ENCODE measurements around the gene GPR37L1.

GPR37L1 gene, protein sequence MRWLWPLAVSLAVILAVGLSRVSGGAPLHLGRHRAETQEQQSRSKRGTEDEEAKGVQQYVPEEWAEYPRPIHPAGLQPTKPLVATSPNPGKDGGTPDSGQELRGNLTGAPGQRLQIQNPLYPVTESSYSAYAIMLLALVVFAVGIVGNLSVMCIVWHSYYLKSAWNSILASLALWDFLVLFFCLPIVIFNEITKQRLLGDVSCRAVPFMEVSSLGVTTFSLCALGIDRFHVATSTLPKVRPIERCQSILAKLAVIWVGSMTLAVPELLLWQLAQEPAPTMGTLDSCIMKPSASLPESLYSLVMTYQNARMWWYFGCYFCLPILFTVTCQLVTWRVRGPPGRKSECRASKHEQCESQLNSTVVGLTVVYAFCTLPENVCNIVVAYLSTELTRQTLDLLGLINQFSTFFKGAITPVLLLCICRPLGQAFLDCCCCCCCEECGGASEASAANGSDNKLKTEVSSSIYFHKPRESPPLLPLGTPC

DNA sequence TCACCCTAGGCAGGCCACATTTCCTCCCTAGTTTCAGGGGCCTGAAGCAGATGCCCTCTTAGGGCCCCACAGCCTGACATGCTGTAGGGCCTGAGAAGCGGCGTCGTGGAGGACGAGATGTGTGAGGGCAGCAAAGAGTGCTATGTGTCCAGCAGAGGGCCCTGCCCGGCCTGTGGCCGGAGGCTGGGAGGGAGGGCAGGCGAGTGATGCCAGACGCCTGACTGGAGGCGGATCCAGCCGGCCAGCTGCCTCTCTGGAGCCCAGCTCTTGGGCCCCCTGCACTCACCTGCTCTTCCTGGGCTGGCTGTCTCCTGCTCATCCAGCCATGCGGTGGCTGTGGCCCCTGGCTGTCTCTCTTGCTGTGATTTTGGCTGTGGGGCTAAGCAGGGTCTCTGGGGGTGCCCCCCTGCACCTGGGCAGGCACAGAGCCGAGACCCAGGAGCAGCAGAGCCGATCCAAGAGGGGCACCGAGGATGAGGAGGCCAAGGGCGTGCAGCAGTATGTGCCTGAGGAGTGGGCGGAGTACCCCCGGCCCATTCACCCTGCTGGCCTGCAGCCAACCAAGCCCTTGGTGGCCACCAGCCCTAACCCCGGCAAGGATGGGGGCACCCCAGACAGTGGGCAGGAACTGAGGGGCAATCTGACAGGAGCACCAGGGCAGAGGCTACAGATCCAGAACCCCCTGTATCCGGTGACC is at the start of gene GPR37L1:
Gene GPR37L1, plus strand, starts transcription at position 279 of the 697 bp plus-strand sequence. Its CDS starts 47 bp downstream, at position 326.
- Histone ChIP-seq H3K27me3 (replicated peaks; ENCODE audit: control insufficient read depth, insufficient read depth, low read length) (peaks cover 2% of the 10 kb centered on the region; the same call in 1 of the 2 replicates), H3K36me3 (ENCODE audit: control insufficient read depth, insufficient read depth, low read length) (no peaks in the 10 kb centered on the region), H3K4me3 (replicated peaks; ENCODE audit: low read depth, low read length) (no peak within 1 kb of the TSS)
- TF ChIP-seq, protein P1, sequence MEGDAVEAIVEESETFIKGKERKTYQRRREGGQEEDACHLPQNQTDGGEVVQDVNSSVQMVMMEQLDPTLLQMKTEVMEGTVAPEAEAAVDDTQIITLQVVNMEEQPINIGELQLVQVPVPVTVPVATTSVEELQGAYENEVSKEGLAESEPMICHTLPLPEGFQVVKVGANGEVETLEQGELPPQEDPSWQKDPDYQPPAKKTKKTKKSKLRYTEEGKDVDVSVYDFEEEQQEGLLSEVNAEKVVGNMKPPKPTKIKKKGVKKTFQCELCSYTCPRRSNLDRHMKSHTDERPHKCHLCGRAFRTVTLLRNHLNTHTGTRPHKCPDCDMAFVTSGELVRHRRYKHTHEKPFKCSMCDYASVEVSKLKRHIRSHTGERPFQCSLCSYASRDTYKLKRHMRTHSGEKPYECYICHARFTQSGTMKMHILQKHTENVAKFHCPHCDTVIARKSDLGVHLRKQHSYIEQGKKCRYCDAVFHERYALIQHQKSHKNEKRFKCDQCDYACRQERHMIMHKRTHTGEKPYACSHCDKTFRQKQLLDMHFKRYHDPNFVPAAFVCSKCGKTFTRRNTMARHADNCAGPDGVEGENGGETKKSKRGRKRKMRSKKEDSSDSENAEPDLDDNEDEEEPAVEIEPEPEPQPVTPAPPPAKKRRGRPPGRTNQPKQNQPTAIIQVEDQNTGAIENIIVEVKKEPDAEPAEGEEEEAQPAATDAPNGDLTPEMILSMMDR (IDR thresholded peaks at IDR 0.05; ENCODE audit: insufficient read depth, low read length, poor library complexity, severe bottlenecking): no peak
- DNase-seq (ENCODE audit: extremely low read depth, insufficient read length): no peak

DNA sequence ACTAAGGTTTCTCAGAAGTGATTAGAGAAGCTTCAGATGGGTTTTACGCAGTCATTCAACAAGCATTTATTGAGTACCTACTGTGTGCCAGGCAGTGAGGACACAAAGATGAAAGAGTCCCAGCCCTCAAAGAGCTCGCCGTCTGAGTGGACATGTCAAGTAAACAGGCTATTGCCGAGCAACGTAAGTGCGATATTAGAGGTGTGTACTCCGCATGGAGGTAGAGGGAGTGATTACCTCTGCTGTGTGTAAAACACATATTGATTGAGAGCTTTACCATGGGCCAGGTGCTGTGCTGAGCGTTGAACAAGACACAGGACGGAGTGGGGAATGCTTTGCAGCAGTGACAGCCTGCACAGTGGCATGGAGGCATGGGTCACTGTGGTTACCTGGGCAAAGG is 49.5 kb upstream of the GPR37L1 start:
- TF ChIP-seq, protein P1 (IDR thresholded peaks at IDR 0.05; ENCODE audit: insufficient read depth, low read length, poor library complexity, severe bottlenecking): no peak
- Histone ChIP-seq H3K27me3 (replicated peaks; ENCODE audit: control insufficient read depth, insufficient read depth, low read length) (no peaks in the 10 kb centered on the region), H3K4me3 (replicated peaks; ENCODE audit: low read depth, low read length) (no peak overlapping the region), H3K36me3 (ENCODE audit: control insufficient read depth, insufficient read depth, low read length) (no peaks in the 10 kb centered on the region)
- DNase-seq (ENCODE audit: extremely low read depth, insufficient read length): no peak

DNA sequence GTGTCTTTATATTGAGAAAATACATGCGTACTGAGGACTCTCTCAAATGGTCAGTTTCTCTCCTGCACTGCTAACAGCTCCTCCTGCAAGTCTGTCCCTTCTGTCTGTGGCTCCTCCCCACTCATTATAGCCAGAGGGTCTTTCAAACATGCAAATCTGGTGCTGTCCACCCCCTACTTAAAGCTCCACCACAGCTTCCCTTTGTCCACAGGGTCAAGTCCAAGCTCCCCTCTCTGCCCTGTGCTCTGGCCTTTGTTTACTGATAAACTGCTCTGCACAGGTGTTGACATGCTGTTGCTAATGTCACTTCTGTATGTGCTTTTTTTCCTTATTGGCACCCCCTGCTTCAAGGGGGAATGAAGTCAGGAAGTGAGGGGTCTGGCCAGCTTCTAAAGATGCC is 47.7 kb upstream of the GPR37L1 start:
- no peak for DNase-seq (ENCODE audit: extremely low read depth, insufficient read length)
- no peaks in the 10 kb centered on the region for H3K27me3 ChIP-seq (replicated peaks; ENCODE audit: control insufficient read depth, insufficient read depth, low read length)
- H3K36me3 ChIP-seq (ENCODE audit: control insufficient read depth, insufficient read depth, low read length): no peaks in the 10 kb centered on the region
- TF ChIP-seq, protein P1 (IDR thresholded peaks at IDR 0.05; ENCODE audit: insufficient read depth, low read length, poor library complexity, severe bottlenecking): no peak
- no peak overlapping the region for H3K4me3 ChIP-seq (replicated peaks; ENCODE audit: low read depth, low read length)

DNA sequence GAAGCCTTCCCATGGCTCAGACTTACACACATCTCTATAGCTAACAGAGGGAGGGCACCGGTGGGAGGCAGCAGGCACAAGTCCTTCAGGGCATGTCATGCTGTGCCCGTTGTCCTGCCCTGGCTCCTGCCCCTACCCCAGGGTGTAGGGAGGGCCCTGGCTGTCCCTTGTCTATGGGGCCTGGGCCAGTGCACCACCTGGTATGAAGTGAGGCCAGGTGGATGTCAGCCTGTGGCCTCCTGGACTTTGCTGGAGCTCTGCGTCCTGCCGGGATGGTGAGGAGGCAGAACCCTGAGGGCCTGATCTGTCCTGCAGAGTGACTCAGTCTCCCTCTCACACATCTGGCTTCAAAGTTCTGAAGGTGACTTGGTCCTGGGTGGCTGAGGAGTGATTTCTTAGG is 47.3 kb upstream of the GPR37L1 start:
- no peak for DNase-seq (ENCODE audit: extremely low read depth, insufficient read length)
- Histone ChIP-seq H3K4me3 (replicated peaks; ENCODE audit: low read depth, low read length) (no peak overlapping the region), H3K36me3 (ENCODE audit: control insufficient read depth, insufficient read depth, low read length) (no peaks in the 10 kb centered on the region), H3K27me3 (replicated peaks; ENCODE audit: control insufficient read depth, insufficient read depth, low read length) (no peaks in the 10 kb centered on the region)
- TF ChIP-seq, protein P1 (IDR thresholded peaks at IDR 0.05; ENCODE audit: insufficient read depth, low read length, poor library complexity, severe bottlenecking): no peak

DNA sequence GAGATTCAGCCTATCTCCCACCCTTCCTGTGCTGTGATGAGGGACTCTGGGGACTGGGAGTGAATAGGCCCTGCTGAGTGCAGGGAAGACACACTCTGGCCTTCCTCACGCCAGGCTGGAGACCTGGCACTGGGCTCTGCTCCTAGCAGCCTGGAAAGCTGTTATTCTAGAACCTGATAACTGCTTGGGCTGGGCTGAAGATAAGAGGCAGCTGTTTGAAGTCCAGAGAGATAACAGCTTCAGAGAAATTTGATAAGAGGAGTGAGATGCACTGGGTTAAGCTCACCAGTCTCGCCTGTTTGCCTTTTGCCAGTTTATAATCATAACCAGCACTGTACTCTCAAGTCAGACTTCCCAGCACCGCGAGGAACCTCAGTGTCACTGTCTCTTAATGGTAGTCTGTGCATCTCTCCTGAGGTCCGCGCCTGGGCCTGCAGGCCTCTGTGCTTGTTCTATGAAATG is 46.6 kb upstream of the GPR37L1 start:
- H3K27me3 ChIP-seq (replicated peaks; ENCODE audit: control insufficient read depth, insufficient read depth, low read length): no peaks in the 10 kb centered on the region
- no peak for DNase-seq (ENCODE audit: extremely low read depth, insufficient read length)
- H3K4me3 ChIP-seq (replicated peaks; ENCODE audit: low read depth, low read length): no peak overlapping the region
- TF ChIP-seq, protein P1 (IDR thresholded peaks at IDR 0.05; ENCODE audit: insufficient read depth, low read length, poor library complexity, severe bottlenecking): no peak
- no peaks in the 10 kb centered on the region for H3K36me3 ChIP-seq (ENCODE audit: control insufficient read depth, insufficient read depth, low read length)

Measured in GM06990 (cell line).